ENCODE results near the gene RAD9B. TPM values are rescaled to one million over a fixed set of nuclear protein-coding genes. Genes with fewer than 3 reads are reported as not detected.

Gene RAD9B
- total and polyA plus RNA-seq, 9 of the 15 experiments (the other 6 are each of a cell fraction or from before 2014, with no cell fraction given): 0.05 to 0.83 (median 0.32) TPM

DNA sequence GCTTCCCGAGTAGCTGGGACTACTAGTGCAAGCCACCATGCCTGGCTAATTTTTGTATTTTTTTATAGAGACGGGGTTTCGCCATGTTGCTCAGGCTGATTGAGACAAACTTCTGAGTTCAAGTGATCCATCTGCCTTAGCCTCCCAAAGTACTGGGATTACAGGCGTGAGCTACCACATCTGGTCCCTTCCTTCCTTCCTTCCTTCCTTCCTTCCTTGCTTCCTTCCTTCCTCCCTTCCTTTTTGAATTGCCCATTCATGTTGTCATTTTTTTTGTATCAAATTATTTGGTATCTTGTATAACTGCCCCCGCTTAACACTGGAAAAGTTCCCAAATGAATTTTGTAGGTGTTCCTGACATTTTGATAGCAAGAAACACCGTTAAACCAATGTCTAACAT lies 11.7 kb downstream of the RAD9B start (continued):
- TF ChIP-seq, protein P1, sequence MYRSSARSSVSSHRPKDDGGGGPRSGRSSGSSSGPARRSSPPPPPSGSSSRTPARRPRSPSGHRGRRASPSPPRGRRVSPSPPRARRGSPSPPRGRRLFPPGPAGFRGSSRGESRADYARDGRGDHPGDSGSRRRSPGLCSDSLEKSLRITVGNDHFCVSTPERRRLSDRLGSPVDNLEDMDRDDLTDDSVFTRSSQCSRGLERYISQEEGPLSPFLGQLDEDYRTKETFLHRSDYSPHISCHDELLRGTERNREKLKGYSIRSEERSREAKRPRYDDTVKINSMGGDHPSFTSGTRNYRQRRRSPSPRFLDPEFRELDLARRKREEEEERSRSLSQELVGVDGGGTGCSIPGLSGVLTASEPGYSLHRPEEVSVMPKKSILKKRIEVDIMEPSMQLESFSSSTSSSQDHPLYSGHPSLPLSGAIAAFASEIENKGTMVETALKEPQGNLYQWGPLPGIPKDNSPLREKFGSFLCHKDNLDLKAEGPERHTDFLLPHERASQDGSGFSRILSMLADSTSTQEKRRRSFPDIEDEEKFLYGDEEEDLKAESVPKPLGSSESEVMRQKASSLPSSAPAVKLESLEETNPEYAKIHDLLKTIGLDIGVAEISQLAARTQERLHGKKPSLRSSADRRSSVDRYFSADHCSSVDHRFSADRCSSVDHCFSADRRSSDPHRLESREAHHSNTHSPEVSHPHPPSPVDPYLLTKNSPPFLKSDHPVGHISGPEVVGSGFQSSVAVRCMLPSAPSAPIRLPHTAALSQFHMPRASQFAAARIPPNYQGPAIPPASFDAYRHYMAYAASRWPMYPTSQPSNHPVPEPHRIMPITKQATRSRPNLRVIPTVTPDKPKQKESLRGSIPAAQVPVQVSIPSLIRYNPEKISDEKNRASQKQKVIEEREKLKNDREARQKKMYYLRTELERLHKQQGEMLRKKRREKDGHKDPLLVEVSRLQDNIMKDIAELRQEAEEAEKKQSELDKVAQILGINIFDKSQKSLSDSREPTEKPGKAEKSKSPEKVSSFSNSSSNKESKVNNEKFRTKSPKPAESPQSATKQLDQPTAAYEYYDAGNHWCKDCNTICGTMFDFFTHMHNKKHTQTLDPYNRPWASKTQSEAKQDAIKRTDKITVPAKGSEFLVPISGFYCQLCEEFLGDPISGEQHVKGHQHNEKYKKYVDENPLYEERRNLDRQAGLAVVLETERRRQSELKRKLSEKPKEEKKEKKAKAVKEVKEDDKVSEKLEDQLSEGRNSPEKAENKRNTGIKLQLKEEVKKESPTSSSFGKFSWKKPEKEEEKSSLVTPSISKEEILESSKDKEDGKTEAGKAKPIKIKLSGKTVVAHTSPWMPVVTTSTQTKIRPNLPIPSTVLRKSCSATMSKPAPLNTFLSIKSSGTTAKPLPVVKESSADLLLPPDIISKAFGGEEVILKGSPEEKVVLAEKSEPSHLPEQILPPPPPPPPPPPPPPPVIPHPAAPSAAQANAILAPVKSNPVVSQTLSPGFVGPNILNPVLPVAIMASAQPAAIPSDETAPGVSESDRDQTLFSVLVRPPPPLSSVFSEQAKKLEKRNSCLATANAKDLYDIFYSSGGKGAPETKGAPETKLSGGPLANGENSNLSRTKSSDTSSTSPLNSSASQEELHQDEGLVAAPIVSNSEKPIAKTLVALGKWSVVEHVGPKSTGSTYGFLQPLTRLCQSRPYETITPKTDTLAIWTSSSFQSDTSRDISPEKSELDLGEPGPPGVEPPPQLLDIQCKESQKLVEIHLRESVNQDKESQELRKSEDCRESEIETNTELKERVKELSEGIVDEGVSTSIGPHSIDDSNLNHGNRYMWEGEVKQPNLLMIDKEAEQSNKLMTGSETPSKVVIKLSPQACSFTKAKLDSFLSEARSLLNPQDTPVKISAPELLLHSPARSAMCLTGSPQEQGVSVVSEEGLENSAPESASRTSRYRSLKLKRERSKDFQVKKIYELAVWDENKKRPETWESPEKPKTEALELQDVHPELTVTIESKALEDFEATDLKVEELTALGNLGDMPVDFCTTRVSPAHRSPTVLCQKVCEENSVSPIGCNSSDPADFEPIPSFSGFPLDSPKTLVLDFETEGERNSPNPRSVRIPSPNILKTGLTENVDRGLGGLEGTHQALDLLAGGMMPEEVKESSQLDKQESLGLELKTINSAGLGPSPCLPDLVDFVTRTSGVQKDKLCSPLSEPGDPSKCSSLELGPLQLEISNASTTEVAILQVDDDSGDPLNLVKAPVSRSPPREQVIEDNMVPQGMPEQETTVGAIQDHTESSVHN (IDR thresholded peaks at IDR 0.05; ENCODE audit: borderline replicate concordance in 1 of 2, low read depth in 1 of 2): no peak
- TF ChIP-seq BCOR (IDR thresholded peaks at IDR 0.05): no peak

Measured in K562 (cell line).